GM18858 (cell line): Measurements from ENCODE around the gene TAAR5.
"Not testable (repeated sequence)": the region's sequence is repeated elsewhere in the genome, so short reads cannot be mapped to it uniquely, and the experiment has no call there.

Experiments used
- ATAC-seq: cut with Tn5 transposase; IDR thresholded peaks from one replicate; pipeline ENCODE4 v1.9.1; 2021; ENCODE audit not compliant: unreplicated experiment

TAAR5 gene

GRCh38 chr6:132571774-132572173 lies 17.8 kb downstream of the TAAR5 start:
- no peak for ATAC-seq

- ATAC-seq = no peak
These were observed 19.2 kb downstream of the TAAR5 start, which contains the start of gene TAAR6 for GRCh38 chr6:132570221-132570777. TAAR6 (plus strand) TSS chr6:132570322; CDS start chr6:132570322, 0 bp downstream.

GRCh38 chr6:132569170-132569569 lies 20.4 kb downstream of the TAAR5 start:
- ATAC-seq = no peak

GRCh38 chr6:132568611-132569010 lies 20.9 kb downstream of the TAAR5 start:
- no peak for ATAC-seq

GRCh38 chr6:132567566-132567965 lies 22.0 kb downstream of the TAAR5 start:
- ATAC-seq = no peak

- no peak for ATAC-seq
These were observed 23.1 kb downstream of the TAAR5 start for GRCh38 chr6:132566404-132566803.

GRCh38 chr6:132560087-132560486 lies 29.5 kb downstream of the TAAR5 start:
- ATAC-seq = not testable (repeated sequence)

GRCh38 chr6:132552372-132552771 lies 37.2 kb downstream of the TAAR5 start, which contains the start of gene TAAR8:
TAAR8 (plus strand) TSS chr6:132552672; CDS start chr6:132552693, 21 bp downstream.
- ATAC-seq = no peak

- no peak for ATAC-seq
These were observed 38.3 kb downstream of the TAAR5 start for GRCh38 chr6:132551214-132551613.

GRCh38 chr6:132548746-132549463 lies 40.6 kb downstream of the TAAR5 start:
- no peak for ATAC-seq

GRCh38 chr6:132544826-132545225 lies 44.7 kb downstream of the TAAR5 start:
- no peak for ATAC-seq
